Right atrium auricular region (tissue), 2 donors: Measurements from ENCODE around the gene GNG7. TPM values are rescaled to one million over a fixed set of nuclear protein-coding genes. Genes with fewer than 3 reads are reported as not detected.

Experiments used
- DNase-seq: peaks from one replicate; pipeline ENCODE4 v3.0.0-alpha.2; 2019; ENCODE audit warnings: low spot score
- H3K27ac ChIP-seq, 2 donors: fragments of 200-600 bp; sonication (generic); 1 replicate in 1 of 2; 2 replicates in 1 of 2; pipeline ENCODE4 v1.5.1; 2016 to 2019
- H3K27me3 ChIP-seq, 2 donors: fragments of 200-600 bp; sonication (generic); one replicate each; pipeline versions ENCODE4 v1.5.1 to v1.6.0; 2017 to 2019
- H3K36me3 ChIP-seq: fragments of 200-600 bp; sonication (generic); one replicate; pipeline ENCODE4 v1.5.1; 2016
- H3K4me1 ChIP-seq, 2 donors: fragments of 200-600 bp; sonication (generic); one replicate each; pipeline versions ENCODE4 v1.5.1 to v1.6.0; 2017 to 2019
- H3K4me3 ChIP-seq, 2 donors: fragments of 200-600 bp; sonication (generic); 1 replicate in 1 of 2; 2 replicates in 1 of 2; pipeline ENCODE4 v1.5.1; 2017 to 2019; ENCODE audit warnings: mild to moderate bottlenecking in 1 of 2, moderate library complexity in 1 of 2
- H3K9me3 ChIP-seq, 2 donors: fragments of 200-600 bp; sonication (generic); one replicate each; pipeline ENCODE4 v1.5.1; 2019
- CTCF ChIP-seq, 2 donors: fragments of 200-600 bp; sonication (generic); IDR thresholded peaks; one replicate each; pipeline ENCODE4 v1.5.1; 2019; ENCODE audit warnings: antibody characterized with exemption in 2 of 2
- total RNA-seq, 2 donors: library from RNA; depleted of rRNA; stranded (reverse); fragments of >200 nt; gene quantifications; one replicate each; pipeline ENCODE4 v1.1.0, GENCODE V29; 2016

GNG7 gene
- total RNA-seq, 2 donors from 2014 or later = 18.0 to 22.8 TPM

- no peak for TF ChIP-seq CTCF (IDR thresholded peaks at IDR 0.05)
- no peak for DNase-seq
Observed at GRCh38 chr19:2485428-2485827, 217.1 kb downstream of the GNG7 start.

GRCh38 chr19:2484178-2484937 lies 218.1 kb downstream of the GNG7 start:
- Histone ChIP-seq H3K9me3 (peaks cover 0 to 11% of the 10 kb centered on the region in 2 donors), H3K27ac (no peak overlapping the region), H3K36me3 (no peaks in the 10 kb centered on the region), H3K4me1 (peaks cover 0 to 16% of the 10 kb centered on the region in 2 donors), H3K4me3 (no peak overlapping the region), H3K27me3 (no peaks in the 10 kb centered on the region)
- DNase-seq = no peak
- no peak for TF ChIP-seq CTCF (IDR thresholded peaks at IDR 0.05)

More at GRCh38 chr19:2485428-2485827, 217.1 kb downstream of the GNG7 start:
- Histone ChIP-seq H3K4me1 (peaks cover 0 to 20% of the 10 kb centered on the region in 2 donors), H3K36me3 (no peaks in the 10 kb centered on the region), H3K4me3 (no peak overlapping the region), H3K27me3 (no peaks in the 10 kb centered on the region), H3K9me3 (peaks cover 0 to 11% of the 10 kb centered on the region in 2 donors), H3K27ac (no peak overlapping the region)

- DNase-seq = no peak
- H3K9me3 ChIP-seq = peaks cover 0 to 11% of the 10 kb centered on the region in 2 donors
- H3K4me3 ChIP-seq = no peak overlapping the region
- no peak for TF ChIP-seq CTCF (IDR thresholded peaks at IDR 0.05)
- peaks cover 0 to 16% of the 10 kb centered on the region in 2 donors for H3K4me1 ChIP-seq
- H3K27me3 ChIP-seq = no peaks in the 10 kb centered on the region
- H3K27ac ChIP-seq = no peak overlapping the region
- H3K36me3 ChIP-seq = no peaks in the 10 kb centered on the region
Observed at GRCh38 chr19:2483484-2484151, 218.9 kb downstream of the GNG7 start.

- TF ChIP-seq CTCF (IDR thresholded peaks at IDR 0.05) = no peak
- Histone ChIP-seq H3K27me3 (no peaks in the 10 kb centered on the region), H3K27ac (no peak overlapping the region), H3K4me3 (no peak overlapping the region), H3K4me1 (peaks cover 0 to 16% of the 10 kb centered on the region in 2 donors), H3K9me3 (peaks cover 0 to 11% of the 10 kb centered on the region in 2 donors), H3K36me3 (peaks cover 4% of the 10 kb centered on the region)
- DNase-seq = no peak
Observed at GRCh38 chr19:2483084-2483483, 219.4 kb downstream of the GNG7 start.

- Histone ChIP-seq H3K36me3 (peaks cover 10% of the 10 kb centered on the region), H3K27ac (no peak overlapping the region), H3K27me3 (no peaks in the 10 kb centered on the region), H3K4me1 (peaks cover 0 to 20% of the 10 kb centered on the region in 2 donors), H3K4me3 (no peak overlapping the region), H3K9me3 (peaks cover 0 to 11% of the 10 kb centered on the region in 2 donors)
- no peak for DNase-seq
- no peak for TF ChIP-seq CTCF (IDR thresholded peaks at IDR 0.05)
Observed at GRCh38 chr19:2482354-2483038, 220.0 kb downstream of the GNG7 start.
